Measurements from ENCODE around the gene SMR3B.

The SMR3B gene

GRCh38 chr4:70382691-70383181 is at the start of gene SMR3B:
Gene SMR3B (plus strand): TSS chr4:70383131. CDS start chr4:70384511, 1,380 bp downstream.
- no peak for DNase-seq

- no peak for DNase-seq
These were observed 48.2 kb upstream of the SMR3B start, which contains the start of gene CABS1 for GRCh38 chr4:70334681-70335080. Gene CABS1 (plus strand): TSS chr4:70334981. CDS start chr4:70335040, 59 bp downstream.

- DNase-seq = no peak
These were observed 46.9 kb upstream of the SMR3B start for GRCh38 chr4:70336043-70336442.

DNA sequence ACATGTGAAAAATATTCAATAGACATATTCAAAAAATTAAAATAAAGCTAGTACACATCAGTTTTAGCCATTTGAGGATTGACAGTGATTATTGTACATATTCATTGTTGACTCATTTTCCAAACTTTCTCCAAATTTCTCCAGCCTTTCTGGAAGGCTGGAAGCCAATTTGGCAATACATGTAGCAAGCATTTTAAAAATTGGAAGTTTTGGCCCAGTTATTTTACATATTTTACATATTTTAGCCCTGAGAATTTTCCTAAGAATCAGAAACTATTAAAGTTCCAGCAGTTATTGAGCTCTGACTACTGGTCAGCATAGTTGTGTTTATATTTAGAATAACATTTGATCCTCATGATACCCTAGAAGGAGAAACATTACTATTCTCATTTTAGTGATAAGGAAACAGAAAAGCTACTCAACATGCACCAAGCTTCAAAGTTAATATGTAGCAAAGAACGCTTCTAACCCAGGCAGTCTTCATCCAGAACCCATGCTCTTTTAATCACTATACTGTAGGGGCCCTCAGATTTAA is 45.0 kb upstream of the SMR3B start:
- no peak for DNase-seq

DNA sequence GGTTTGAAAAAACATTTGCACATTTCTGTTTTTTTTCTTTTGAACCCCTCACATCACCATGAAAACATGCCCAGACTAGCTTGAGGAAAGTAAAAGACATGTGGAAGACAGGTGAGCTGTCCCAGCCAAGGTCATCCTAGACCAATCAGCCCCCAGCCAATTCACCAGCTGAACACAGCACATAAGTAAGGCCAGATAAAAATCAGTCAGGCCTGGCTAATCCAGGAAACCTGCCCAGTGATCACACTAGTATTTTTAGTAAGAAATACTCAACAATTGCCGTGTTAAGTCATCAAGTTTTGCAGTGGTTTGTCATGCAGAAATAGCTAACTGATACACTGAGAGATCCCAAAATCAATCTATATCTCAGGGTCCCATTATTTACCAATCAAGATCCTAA is 26.7 kb upstream of the SMR3B start:
- DNase-seq = no peak

DNA sequence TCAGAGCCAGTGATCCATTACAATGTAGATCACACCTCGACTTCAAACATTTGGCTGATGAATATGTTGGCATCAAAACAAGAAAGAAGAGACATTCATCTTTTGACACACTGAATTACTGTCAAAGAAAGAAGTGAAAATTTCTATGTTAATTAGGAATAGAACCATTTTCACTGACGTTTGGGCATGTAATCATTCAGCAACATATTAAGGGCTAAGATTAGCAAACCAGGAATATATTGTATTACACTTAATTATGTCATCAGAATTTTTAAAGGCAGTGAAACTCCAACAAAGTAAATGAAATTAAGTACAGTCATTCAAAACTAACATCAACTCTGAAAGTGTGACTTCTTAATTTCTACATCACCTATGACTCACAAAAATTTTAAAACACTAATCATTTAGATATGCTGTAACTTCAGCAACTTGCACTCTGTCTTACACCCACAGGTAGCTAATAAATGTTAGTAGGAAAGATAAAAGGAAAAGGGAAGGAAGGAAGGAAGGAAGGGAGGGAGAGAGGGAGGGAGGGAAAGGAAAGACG is 23.7 kb upstream of the SMR3B start:
- DNase-seq = no peak

- no peak for DNase-seq
These were observed 22.5 kb upstream of the SMR3B start, which contains the start of gene SMR3A for GRCh38 chr4:70360460-70360859. Gene SMR3A (plus strand): TSS chr4:70360760. CDS start chr4:70362116, 1,356 bp downstream.

- no peak for DNase-seq
These were observed 18.9 kb upstream of the SMR3B start for GRCh38 chr4:70364002-70364401.

DNA sequence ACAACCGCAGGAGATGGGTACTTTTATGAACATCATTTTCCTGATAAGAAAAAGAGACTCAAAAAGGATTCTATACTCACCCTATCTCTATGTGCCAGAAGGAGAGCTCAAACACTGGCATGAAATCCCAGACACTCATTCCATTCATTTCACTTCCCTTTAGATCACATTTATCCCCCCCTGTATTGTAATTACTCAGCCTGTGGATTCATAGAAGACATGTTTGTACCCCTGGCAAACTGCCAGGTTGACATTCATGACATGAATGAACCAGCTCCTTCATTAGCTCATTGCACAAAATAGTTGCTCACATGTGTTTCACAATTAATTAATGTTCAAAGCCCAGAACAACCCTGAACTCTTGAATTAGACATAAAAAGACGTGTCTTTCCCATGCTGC is 17.5 kb upstream of the SMR3B start:
- DNase-seq = no peak

DNA sequence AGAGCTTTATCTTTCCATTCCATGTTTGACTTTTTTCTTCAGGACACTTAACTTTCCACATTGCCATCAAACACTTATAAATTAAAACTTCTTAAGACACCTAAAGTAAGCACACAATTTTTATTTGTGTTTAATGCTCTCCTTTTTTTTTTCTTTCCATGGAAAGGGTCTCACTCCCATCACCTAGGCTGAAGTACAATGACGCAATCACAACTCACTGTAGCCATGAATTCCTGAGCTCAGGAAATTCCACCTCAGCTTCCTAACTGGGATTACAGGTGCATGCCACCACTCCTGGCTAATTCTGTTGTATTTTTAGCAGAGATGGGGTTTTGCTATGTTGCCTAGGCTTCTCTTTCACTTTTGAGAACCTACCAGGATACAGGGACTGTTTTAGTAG is 15.1 kb upstream of the SMR3B start:
- DNase-seq = no peak

- no peak for DNase-seq
These were observed 10.9 kb upstream of the SMR3B start for GRCh38 chr4:70371987-70372386.

DNA sequence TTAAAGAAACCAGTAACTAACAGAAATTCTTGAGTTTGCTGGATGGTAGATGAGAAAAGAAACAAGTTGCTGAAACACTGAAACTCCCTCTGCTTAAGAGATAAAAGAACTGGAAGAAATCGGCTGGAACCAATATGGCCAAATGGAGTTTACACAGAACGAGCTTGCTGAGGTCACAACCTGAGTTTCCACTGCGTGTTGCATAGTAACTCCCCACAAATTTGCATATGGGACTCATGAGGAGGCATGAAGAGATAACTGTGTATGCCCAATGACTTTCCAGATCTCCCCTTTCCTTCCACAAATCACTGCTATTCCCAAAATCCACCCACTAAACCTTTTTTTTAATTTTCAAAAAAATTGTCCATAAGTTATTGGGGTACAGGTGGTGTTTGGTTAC is 10.2 kb upstream of the SMR3B start:
- DNase-seq = no peak

- no peak for DNase-seq
These were observed 2.4 kb upstream of the SMR3B start for GRCh38 chr4:70380578-70380977.

- DNase-seq = no peak
These were observed 9.3 kb downstream of the SMR3B start for GRCh38 chr4:70392057-70392776.

- no peak for DNase-seq
These were observed 14.6 kb downstream of the SMR3B start, which contains the start of gene OPRPN for GRCh38 chr4:70397580-70397979. Gene OPRPN (plus strand): TSS chr4:70397940. CDS start chr4:70399286, 1,346 bp downstream.

DNA sequence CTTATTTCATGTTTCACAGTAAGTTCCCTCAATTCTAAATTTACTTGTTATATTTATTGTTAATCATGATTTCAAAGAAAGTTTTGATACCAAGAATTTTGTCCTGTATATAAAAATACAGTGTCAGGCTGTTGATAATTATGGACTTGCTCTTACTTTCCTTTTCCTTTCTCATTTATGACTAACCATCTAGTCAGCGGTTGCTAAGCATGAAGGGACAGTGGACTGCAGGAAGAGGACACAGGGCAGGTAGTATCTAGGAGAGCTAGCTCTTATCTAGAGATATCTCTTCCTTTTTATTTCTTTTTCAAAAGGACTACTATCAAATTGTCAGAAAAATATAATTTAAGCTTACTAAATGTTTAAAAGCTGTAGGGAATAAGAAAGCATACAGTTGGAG is 16.4 kb downstream of the SMR3B start:
- no peak for DNase-seq

DNA sequence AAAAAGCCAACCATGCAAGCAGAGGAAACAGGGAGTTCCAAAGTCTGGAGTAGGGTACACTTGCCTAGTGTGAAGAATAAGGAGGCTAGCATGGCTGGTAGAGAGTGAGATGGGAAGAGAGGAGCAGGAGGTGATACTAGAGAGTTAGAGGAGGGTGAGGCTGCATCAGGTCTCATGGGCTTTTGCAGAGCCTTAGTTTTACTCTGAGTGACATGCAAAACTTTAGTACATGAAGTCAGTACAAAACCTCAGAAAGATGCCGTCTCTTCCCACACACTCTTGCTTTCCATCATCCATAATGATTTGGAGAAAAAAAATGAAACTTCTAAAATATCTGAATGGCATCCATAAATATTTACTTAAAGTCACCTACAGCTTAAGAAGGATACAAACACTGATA is 19.8 kb downstream of the SMR3B start:
- no peak for DNase-seq

DNA sequence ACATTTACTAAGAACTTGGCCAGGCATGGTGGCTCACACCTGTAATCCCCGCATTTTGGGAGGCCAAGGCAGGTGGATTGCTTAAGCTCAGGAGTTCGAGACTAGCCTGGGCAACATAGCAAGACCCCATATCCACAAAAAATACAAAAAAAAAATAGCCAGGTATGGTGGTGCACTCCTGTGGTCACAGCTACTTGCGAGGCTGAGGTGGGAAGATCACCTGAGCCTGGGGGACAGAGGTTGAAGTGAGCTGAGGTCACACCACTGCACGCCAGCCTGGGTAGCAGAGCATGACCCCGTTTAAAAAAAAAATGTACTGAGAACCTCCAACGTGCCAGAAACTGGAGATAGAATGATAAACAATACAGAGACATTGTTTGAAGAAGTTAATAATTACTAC is 22.8 kb downstream of the SMR3B start:
- DNase-seq = no peak

- no peak for DNase-seq
These were observed 42.4 kb downstream of the SMR3B start for GRCh38 chr4:70425306-70425705.

DNA sequence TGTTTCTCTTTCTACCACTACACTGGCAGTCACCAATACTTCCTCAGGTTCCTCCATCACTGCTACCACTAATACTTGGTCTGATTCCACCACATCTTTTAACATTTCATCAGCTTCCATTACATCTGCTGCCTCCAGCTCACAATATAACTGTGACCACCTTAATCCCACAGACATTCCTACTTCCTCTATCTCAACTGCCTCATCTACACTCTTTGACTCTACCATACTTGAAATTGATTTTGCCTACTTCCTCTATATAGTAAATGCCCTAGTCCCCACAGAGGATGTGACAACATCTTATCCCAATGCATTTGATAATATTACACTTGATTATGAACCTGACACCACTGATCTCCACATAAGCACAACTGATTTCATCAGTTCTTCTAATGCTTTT is 43.9 kb downstream of the SMR3B start:
- DNase-seq = no peak

DNA sequence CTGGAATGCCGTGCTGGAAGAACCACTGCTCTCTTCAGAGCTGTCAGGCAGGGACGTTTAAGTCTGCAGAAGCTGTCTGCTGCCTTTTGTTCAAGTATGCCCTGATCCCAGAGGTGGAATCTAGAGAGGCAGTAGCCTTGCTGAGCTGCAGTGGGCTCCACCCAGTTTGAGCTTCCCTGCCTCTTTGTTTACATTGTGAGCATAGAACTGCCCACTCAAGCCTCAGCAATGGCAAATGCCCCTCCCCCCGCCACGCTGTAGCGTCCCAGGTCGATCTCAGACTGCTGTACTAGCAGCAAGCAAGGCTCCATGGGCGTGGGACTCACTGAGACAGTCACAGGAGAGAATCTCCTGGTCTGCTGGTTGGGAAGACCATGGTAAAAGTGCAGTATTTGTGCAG is 54.3 kb downstream of the SMR3B start:
- no peak for DNase-seq

All from DMS79 (cell line).